ENCODE measurements around the gene USP3.

- TF ChIP-seq RAD21 (IDR thresholded peaks at IDR 0.05; ENCODE audit: low read length) (no peak), CTCF (conservative IDR thresholded peaks at IDR 0.05; ENCODE audit: low read depth, low read length) (no peak), ELK1 (IDR thresholded peaks at IDR 0.05; ENCODE audit: borderline replicate concordance, low read depth, low read length) (no peak), MXI1 (IDR thresholded peaks at IDR 0.05; ENCODE audit: borderline replicate concordance, low read depth, low read length) (no peak), POLR2A (IDR thresholded peaks at IDR 0.05; ENCODE audit: low read depth, low read length) (no peak), CEBPB (IDR thresholded peaks at IDR 0.05; ENCODE audit: low read depth, low read length) (no peak), SMC3 (IDR thresholded peaks at IDR 0.05; ENCODE audit: low read depth, low read length) (no peak), RFX5 (IDR thresholded peaks at IDR 0.05; ENCODE audit: low read depth, low read length) (no peak), MAZ (IDR thresholded peaks at IDR 0.05; ENCODE audit: borderline replicate concordance, low read depth, low read length) (no peak), NFE2L2 (IDR thresholded peaks at IDR 0.05; ENCODE audit: low read depth, low read length) (no peak), CHD1 (IDR thresholded peaks at IDR 0.05; ENCODE audit: low read depth, low read length) (no peak), RCOR1 (IDR thresholded peaks at IDR 0.05; ENCODE audit: insufficient replicate concordance, low read length) (no peak)
Observed at GRCh38 chr15:63509056-63509954, 4.9 kb downstream of the USP3 start.
